ENCODE results near the gene RFC4.

- TF ChIP-seq POLR2A (IDR thresholded peaks at IDR 0.05) (no peak), EP300 (IDR thresholded peaks at IDR 0.05) (no peak), POLR2AphosphoS5 (IDR thresholded peaks at IDR 0.05) (no peak)
- TF ChIP-seq, protein P1, sequence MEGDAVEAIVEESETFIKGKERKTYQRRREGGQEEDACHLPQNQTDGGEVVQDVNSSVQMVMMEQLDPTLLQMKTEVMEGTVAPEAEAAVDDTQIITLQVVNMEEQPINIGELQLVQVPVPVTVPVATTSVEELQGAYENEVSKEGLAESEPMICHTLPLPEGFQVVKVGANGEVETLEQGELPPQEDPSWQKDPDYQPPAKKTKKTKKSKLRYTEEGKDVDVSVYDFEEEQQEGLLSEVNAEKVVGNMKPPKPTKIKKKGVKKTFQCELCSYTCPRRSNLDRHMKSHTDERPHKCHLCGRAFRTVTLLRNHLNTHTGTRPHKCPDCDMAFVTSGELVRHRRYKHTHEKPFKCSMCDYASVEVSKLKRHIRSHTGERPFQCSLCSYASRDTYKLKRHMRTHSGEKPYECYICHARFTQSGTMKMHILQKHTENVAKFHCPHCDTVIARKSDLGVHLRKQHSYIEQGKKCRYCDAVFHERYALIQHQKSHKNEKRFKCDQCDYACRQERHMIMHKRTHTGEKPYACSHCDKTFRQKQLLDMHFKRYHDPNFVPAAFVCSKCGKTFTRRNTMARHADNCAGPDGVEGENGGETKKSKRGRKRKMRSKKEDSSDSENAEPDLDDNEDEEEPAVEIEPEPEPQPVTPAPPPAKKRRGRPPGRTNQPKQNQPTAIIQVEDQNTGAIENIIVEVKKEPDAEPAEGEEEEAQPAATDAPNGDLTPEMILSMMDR (IDR thresholded peaks at IDR 0.05): no peak
Observed at GRCh38 chr3:186760141-186760833, 46.0 kb downstream of the RFC4 start.

Data from gastroesophageal sphincter (tissue), 3 donors.